Fibroblast of villous mesenchyme (primary cell): ENCODE results near the gene SPX. TPM values are rescaled to one million over a fixed set of nuclear protein-coding genes. Genes with fewer than 3 reads are reported as not detected.
A peak's percentile ranks its signal among the peaks of the same experiment; 100 is the strongest.

Experiments used
- DNase-seq: peaks from one replicate; pipeline ENCODE4 v3.0.0-alpha.2; 2010; ENCODE audit warnings: low read depth
- H3K4me3 ChIP-seq: 2 replicates; pipeline ENCODE4 v1.5.1; 2011; ENCODE audit warnings: low read depth, mild to moderate bottlenecking, low read length
- total RNA-seq: library from RNA; depleted of rRNA; stranded (reverse); fragments of >200 nt; gene quantifications from 2 replicates; pipeline ENCODE4 v1.2.3, GENCODE V29; 2012
- TF ChIP-seq, protein P1 (sequence below): IDR thresholded peaks from 2 replicates; pipeline ENCODE4 v1.5.1; 2012; ENCODE audit warnings: low read depth, mild to moderate bottlenecking, low read length; ENCODE audit not compliant: insufficient read depth

Gene SPX
- total RNA-seq, 1 donor: 0.86 TPM

DNA sequence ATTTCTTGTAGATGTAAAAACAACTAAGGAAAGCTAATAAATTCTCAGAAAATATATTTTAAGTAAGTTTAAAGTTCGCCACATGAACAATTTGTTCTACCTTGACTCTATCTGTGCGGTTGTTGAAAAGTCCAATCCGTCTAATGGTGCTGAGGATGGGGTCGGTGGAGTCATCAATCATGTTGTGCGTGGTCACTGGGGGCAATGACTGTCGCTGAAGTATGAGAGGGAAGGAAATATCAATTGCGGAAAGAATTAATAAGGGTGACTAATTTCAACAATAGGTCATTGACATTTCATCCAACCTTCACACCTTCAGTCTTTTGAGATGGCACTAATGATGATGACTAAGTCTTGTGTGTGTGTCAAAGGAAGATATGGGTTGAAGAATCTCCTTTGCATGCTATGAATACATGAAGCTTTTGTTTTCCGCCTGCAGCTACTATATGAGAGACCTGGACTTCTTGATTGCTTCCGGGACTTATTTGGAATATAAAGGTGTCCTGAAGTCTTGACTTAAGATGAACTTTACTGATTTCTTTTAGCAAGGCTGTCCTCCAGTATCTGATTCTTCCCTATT lies 32.1 kb downstream of the SPX start:
- TF ChIP-seq, protein P1, sequence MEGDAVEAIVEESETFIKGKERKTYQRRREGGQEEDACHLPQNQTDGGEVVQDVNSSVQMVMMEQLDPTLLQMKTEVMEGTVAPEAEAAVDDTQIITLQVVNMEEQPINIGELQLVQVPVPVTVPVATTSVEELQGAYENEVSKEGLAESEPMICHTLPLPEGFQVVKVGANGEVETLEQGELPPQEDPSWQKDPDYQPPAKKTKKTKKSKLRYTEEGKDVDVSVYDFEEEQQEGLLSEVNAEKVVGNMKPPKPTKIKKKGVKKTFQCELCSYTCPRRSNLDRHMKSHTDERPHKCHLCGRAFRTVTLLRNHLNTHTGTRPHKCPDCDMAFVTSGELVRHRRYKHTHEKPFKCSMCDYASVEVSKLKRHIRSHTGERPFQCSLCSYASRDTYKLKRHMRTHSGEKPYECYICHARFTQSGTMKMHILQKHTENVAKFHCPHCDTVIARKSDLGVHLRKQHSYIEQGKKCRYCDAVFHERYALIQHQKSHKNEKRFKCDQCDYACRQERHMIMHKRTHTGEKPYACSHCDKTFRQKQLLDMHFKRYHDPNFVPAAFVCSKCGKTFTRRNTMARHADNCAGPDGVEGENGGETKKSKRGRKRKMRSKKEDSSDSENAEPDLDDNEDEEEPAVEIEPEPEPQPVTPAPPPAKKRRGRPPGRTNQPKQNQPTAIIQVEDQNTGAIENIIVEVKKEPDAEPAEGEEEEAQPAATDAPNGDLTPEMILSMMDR: no peak
- no peak overlapping the region for H3K4me3 ChIP-seq
- no peak for DNase-seq

GRCh38 chr12:21559855-21560569 lies 33.9 kb downstream of the SPX start:
- peak; percentile 33 for DNase-seq
- TF ChIP-seq, protein P1: no peak

DNA sequence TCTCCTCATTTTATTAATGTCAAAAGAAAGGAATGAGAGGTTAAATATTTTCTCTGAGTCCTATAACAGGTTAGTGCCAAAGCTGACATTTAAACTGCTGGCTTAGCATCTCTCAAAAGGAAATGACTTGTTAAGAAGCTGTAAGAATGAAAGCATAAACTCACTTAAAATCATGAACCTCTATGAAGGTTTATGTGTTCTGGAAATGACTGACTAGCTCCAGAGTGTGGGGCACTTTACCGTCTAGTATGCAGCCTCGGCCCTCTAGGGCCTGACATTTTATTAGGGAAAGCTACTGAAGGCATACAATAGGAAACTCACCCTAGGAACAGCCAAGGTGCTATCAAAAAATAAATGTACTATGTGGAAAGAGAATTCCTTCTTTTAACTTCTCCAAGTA lies 35.1 kb downstream of the SPX start:
- TF ChIP-seq, protein P1: no peak
- no peak overlapping the region for H3K4me3 ChIP-seq
- no peak for DNase-seq

More at GRCh38 chr12:21559855-21560569, 33.9 kb downstream of the SPX start:
- H3K4me3 ChIP-seq: no peak overlapping the region

- no peak overlapping the region for H3K4me3 ChIP-seq
- no peak for DNase-seq
- TF ChIP-seq, protein P1: no peak
Measured at GRCh38 chr12:21562859-21563258, 36.8 kb downstream of the SPX start.

DNA sequence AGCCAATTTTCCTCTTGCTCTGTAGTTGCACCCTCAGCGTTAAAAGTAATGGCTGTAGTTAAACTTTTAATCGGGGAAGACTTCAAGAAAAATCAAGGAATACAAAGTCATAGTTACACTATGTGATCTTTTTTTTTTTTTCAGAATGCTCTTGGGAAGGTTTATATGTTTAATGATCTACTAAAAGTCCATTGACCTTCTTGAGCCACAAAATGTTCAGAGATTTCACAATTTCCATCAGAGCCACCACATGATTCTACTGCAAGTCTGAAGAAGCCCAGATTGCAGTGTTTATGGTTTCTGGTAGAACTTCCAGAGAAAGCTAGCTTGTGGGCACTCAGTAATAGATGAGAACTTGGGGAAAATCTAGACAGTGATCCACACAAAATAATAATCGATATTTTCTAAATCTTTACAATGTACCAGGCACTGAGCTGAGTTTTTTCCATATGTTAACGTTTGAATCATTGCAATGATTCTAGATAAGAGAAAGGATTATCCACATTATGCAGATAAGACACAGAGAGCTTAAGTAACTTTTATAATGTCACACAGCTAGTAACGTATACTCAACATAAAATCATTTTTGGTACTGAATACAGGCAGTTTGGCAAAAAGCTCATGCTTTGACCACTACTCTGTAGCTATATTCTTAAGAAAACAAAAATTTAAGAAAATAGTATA lies 40.3 kb downstream of the SPX start:
- peak; percentile 18 for DNase-seq
- TF ChIP-seq, protein P1: no peak
- no peak overlapping the region for H3K4me3 ChIP-seq

DNA sequence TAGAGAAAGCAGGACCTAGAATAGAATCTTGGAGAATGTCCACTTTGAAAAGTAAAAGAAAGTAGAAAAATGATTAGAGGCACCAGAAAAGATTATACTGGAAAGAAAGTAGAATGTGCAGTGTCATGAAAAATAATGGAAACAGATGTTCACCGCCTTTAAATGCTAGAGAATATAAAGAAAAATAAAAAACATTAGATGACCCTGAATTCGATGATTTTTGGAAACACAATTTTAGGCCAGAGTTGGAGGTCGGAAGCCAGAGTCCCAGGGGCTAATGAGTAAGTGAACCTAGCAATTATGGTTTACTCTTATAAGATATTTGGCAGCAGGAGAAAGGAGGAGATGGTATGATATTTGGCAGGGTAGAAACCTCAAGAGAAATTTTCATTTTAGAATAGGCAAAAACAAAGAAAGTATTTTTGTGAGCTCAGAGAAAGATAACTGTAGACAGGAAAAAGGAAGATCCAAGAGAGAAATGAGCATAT lies 40.9 kb downstream of the SPX start:
- TF ChIP-seq, protein P1: no peak
- DNase-seq: no peak

More for the DNA sequence above, 40.9 kb downstream of the SPX start:
- H3K4me3 ChIP-seq: no peak overlapping the region
